ENCODE results near the gene ERP27.

DNA sequence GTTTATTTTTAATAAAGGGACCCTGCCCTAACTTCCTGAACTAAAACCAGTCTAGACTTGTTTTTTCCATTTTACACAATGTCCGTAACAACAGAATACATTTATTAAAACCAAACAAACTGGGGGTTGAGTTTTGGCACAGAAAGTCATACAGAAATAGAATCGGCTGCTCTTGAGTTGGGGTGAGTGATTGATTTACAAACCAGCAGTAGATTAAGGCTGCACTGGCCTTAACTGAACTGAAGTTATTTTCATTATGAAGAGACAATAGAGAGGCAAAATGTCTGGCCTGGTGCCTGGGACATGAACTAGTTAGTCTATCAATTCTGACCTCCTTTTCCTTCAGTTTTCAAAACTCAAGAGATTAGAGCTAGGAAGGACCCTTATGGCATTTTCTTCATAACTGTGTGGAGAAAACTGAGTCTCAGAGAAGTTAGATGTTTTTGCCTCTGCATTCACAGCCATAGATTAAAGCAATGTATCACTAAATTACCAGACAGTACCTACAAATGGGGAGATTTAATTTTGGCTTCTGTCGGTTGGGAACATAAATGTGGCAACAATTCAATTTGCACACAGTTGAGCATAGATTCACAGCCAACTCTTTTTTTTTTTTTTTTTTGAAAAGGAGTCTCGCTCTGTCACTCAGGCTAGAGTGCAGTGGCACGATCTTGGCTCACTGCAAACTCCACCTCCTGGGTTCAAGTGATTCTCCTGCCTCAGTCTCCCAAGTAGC is 32.9 kb downstream of the ERP27 start:
- TF ChIP-seq, protein P1, sequence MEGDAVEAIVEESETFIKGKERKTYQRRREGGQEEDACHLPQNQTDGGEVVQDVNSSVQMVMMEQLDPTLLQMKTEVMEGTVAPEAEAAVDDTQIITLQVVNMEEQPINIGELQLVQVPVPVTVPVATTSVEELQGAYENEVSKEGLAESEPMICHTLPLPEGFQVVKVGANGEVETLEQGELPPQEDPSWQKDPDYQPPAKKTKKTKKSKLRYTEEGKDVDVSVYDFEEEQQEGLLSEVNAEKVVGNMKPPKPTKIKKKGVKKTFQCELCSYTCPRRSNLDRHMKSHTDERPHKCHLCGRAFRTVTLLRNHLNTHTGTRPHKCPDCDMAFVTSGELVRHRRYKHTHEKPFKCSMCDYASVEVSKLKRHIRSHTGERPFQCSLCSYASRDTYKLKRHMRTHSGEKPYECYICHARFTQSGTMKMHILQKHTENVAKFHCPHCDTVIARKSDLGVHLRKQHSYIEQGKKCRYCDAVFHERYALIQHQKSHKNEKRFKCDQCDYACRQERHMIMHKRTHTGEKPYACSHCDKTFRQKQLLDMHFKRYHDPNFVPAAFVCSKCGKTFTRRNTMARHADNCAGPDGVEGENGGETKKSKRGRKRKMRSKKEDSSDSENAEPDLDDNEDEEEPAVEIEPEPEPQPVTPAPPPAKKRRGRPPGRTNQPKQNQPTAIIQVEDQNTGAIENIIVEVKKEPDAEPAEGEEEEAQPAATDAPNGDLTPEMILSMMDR (IDR thresholded peaks at IDR 0.05), result no peak
- peak in 1 of 3 donors; percentile 20 for TF ChIP-seq POLR2AphosphoS5 (IDR thresholded peaks at IDR 0.05)
